ENCODE measurements around the gene VPS11.

Gene VPS11

GRCh38 chr11:119108146-119108856, 40.7 kb downstream of the VPS11 start:
- H3K4me1 ChIP-seq (ENCODE audit: low read length) = peaks cover 29% of the 10 kb centered on the region
- H3K27ac ChIP-seq (ENCODE audit: low read length) = peak overlapping the region; percentile 75; the same call in 1 of the 2 replicates
- peak overlapping the region; percentile 89 for H3K9ac ChIP-seq (ENCODE audit: low read length)
- H3K27me3 ChIP-seq (replicated peaks; ENCODE audit: insufficient read depth, low read length) = no peaks in the 10 kb centered on the region
- peak overlapping the region; percentile 62 for H2AFZ ChIP-seq (ENCODE audit: low read length)
- TF ChIP-seq EZH2 (optimal IDR thresholded peaks at IDR 0.05; ENCODE audit: low read depth, low read length) = no peak
- TF ChIP-seq, protein P1, sequence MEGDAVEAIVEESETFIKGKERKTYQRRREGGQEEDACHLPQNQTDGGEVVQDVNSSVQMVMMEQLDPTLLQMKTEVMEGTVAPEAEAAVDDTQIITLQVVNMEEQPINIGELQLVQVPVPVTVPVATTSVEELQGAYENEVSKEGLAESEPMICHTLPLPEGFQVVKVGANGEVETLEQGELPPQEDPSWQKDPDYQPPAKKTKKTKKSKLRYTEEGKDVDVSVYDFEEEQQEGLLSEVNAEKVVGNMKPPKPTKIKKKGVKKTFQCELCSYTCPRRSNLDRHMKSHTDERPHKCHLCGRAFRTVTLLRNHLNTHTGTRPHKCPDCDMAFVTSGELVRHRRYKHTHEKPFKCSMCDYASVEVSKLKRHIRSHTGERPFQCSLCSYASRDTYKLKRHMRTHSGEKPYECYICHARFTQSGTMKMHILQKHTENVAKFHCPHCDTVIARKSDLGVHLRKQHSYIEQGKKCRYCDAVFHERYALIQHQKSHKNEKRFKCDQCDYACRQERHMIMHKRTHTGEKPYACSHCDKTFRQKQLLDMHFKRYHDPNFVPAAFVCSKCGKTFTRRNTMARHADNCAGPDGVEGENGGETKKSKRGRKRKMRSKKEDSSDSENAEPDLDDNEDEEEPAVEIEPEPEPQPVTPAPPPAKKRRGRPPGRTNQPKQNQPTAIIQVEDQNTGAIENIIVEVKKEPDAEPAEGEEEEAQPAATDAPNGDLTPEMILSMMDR (IDR thresholded peaks at IDR 0.05; ENCODE audit: low read length) = no peak
- no peak for TF ChIP-seq EZH2phosphoT487 (IDR thresholded peaks at IDR 0.05; ENCODE audit: low read length)
- DNase-seq = peak; percentile 72
- no peaks in the 10 kb centered on the region for H3K9me3 ChIP-seq (replicated peaks; ENCODE audit: insufficient read depth, low read length)
- peak overlapping the region; percentile 84 for H3K4me3 ChIP-seq (ENCODE audit: low read length)
- H3K9me2 ChIP-seq (replicated peaks; ENCODE audit: insufficient read depth, low read length) = no peaks in the 10 kb centered on the region
- H3K36me3 ChIP-seq (replicated peaks; ENCODE audit: insufficient read depth, low read length) = 0 out of 2 replicates have a peak, but pooled peaks cover 5% of the 10 kb centered on the region
- peak overlapping the region; percentile 98 for H3K4me2 ChIP-seq (ENCODE audit: low read depth, low read length)
- H3F3A ChIP-seq (ENCODE audit: insufficient read depth, low read length) = peaks cover 21% of the 10 kb centered on the region
- no peaks in the 10 kb centered on the region for H4K20me1 ChIP-seq (ENCODE audit: insufficient read depth, low read length)
- H3K79me2 ChIP-seq (ENCODE audit: low read length) = peaks cover 50% of the 10 kb centered on the region

- H3K4me3 ChIP-seq (ENCODE audit: low read length) = peak overlapping the region; percentile 84
- no peak overlapping the region for H2AFZ ChIP-seq (ENCODE audit: low read length)
- H3K79me2 ChIP-seq (ENCODE audit: low read length) = peaks cover 44% of the 10 kb centered on the region
- no peaks in the 10 kb centered on the region for H4K20me1 ChIP-seq (ENCODE audit: insufficient read depth, low read length)
- H3K27me3 ChIP-seq (replicated peaks; ENCODE audit: insufficient read depth, low read length) = no peaks in the 10 kb centered on the region
- H3K4me1 ChIP-seq (ENCODE audit: low read length) = peaks cover 26% of the 10 kb centered on the region
- H3K9ac ChIP-seq (ENCODE audit: low read length) = no peak overlapping the region; the same call in 1 of the 2 replicates
- no peaks in the 10 kb centered on the region for H3K9me3 ChIP-seq (replicated peaks; ENCODE audit: insufficient read depth, low read length)
- TF ChIP-seq EZH2 (optimal IDR thresholded peaks at IDR 0.05; ENCODE audit: low read depth, low read length) = no peak
- H3K36me3 ChIP-seq (replicated peaks; ENCODE audit: insufficient read depth, low read length) = 0 out of 2 replicates have a peak, but pooled peaks cover 5% of the 10 kb centered on the region
- H3K4me2 ChIP-seq (ENCODE audit: low read depth, low read length) = peak overlapping the region; percentile 98
- no peak for DNase-seq
- H3F3A ChIP-seq (ENCODE audit: insufficient read depth, low read length) = peaks cover 21% of the 10 kb centered on the region
- H3K27ac ChIP-seq (ENCODE audit: low read length) = peak overlapping the region; percentile 75; the same call in 1 of the 2 replicates
- H3K9me2 ChIP-seq (replicated peaks; ENCODE audit: insufficient read depth, low read length) = no peaks in the 10 kb centered on the region
These were observed 41.2 kb downstream of the VPS11 start for GRCh38 chr11:119108857-119109221.

- Histone ChIP-seq H3K27ac (ENCODE audit: low read length) (no peak overlapping the region), H4K20me1 (ENCODE audit: insufficient read depth, low read length) (no peaks in the 10 kb centered on the region), H3K9me2 (replicated peaks; ENCODE audit: insufficient read depth, low read length) (no peaks in the 10 kb centered on the region), H3K4me3 (ENCODE audit: low read length) (no peak overlapping the region), H3K36me3 (replicated peaks; ENCODE audit: insufficient read depth, low read length) (peaks cover 9% of the 10 kb centered on the region; the same call in 1 of the 2 replicates), H2AFZ (ENCODE audit: low read length) (no peak overlapping the region), H3K4me1 (ENCODE audit: low read length) (peaks cover 26% of the 10 kb centered on the region), H3K4me2 (ENCODE audit: low read depth, low read length) (no peak overlapping the region), H3F3A (ENCODE audit: insufficient read depth, low read length) (peaks cover 21% of the 10 kb centered on the region), H3K9me3 (replicated peaks; ENCODE audit: insufficient read depth, low read length) (no peaks in the 10 kb centered on the region), H3K9ac (ENCODE audit: low read length) (no peak overlapping the region), H3K27me3 (replicated peaks; ENCODE audit: insufficient read depth, low read length) (no peaks in the 10 kb centered on the region), H3K79me2 (ENCODE audit: low read length) (peaks cover 42% of the 10 kb centered on the region)
- TF ChIP-seq, protein P1 (IDR thresholded peaks at IDR 0.05; ENCODE audit: low read length) = no peak
- TF ChIP-seq EZH2phosphoT487 (IDR thresholded peaks at IDR 0.05; ENCODE audit: low read length) (no peak), EZH2 (optimal IDR thresholded peaks at IDR 0.05; ENCODE audit: low read depth, low read length) (no peak)
- DNase-seq = no peak
These were observed 42.2 kb downstream of the VPS11 start for GRCh38 chr11:119109843-119110242.

- Histone ChIP-seq H3K9ac (ENCODE audit: low read length) (no peak overlapping the region), H3K36me3 (replicated peaks; ENCODE audit: insufficient read depth, low read length) (peaks cover 9% of the 10 kb centered on the region; the same call in 1 of the 2 replicates), H3K79me2 (ENCODE audit: low read length) (peaks cover 42% of the 10 kb centered on the region), H3K4me3 (ENCODE audit: low read length) (no peak overlapping the region), H3K4me2 (ENCODE audit: low read depth, low read length) (no peak overlapping the region), H4K20me1 (ENCODE audit: insufficient read depth, low read length) (no peaks in the 10 kb centered on the region), H2AFZ (ENCODE audit: low read length) (no peak overlapping the region), H3K27me3 (replicated peaks; ENCODE audit: insufficient read depth, low read length) (no peaks in the 10 kb centered on the region), H3K9me3 (replicated peaks; ENCODE audit: insufficient read depth, low read length) (no peaks in the 10 kb centered on the region), H3K9me2 (replicated peaks; ENCODE audit: insufficient read depth, low read length) (no peaks in the 10 kb centered on the region), H3K4me1 (ENCODE audit: low read length) (peaks cover 26% of the 10 kb centered on the region), H3F3A (ENCODE audit: insufficient read depth, low read length) (peaks cover 21% of the 10 kb centered on the region), H3K27ac (ENCODE audit: low read length) (no peak overlapping the region)
- TF ChIP-seq EZH2phosphoT487 (IDR thresholded peaks at IDR 0.05; ENCODE audit: low read length) (no peak), EZH2 (optimal IDR thresholded peaks at IDR 0.05; ENCODE audit: low read depth, low read length) (no peak)
- TF ChIP-seq, protein P1 (IDR thresholded peaks at IDR 0.05; ENCODE audit: low read length) = no peak
- DNase-seq = no peak
These were observed 42.8 kb downstream of the VPS11 start for GRCh38 chr11:119110439-119110838.

All from MM.1S (cell line).